Upper lobe of left lung (tissue), 4 donors: ENCODE results near the gene APOL3.

Source experiments
- CTCF ChIP-seq, 6 experiments: fragments of 450-650 bp in 4 of 6; fragments of 200-600 bp in 2 of 6; sonication (generic) in 2 of 6; IDR thresholded peaks; one replicate each; pipeline ENCODE4 v1.5.1; 2016 to 2019; ENCODE audit warnings: antibody characterized with exemption in 6 of 6
- EP300 ChIP-seq, 4 donors: sonication (generic); formaldehyde crosslinking; IDR thresholded peaks; one replicate each; pipeline ENCODE4 v1.5.1; 2017; ENCODE audit warnings: antibody characterized with exemption in 4 of 4, control low read depth in 2 of 4
- POLR2A ChIP-seq, 4 donors: fragments of 450-650 bp; IDR thresholded peaks; one replicate each; pipeline ENCODE4 v1.5.1; 2016 to 2017; ENCODE audit warnings: antibody characterized with exemption in 4 of 4, mild to moderate bottlenecking in 2 of 4

- TF ChIP-seq POLR2A (IDR thresholded peaks at IDR 0.05) (no peak), EP300 (IDR thresholded peaks at IDR 0.05) (no peak), CTCF (IDR thresholded peaks at IDR 0.05) (no peak)
Observed at GRCh38 chr22:36151006-36151595, 9.5 kb downstream of the APOL3 start.
